Esophagus squamous epithelium (tissue), 5 donors: ENCODE measurements around the gene SPDEF. TPM values are rescaled to one million over a fixed set of nuclear protein-coding genes. Genes with fewer than 3 reads are reported as not detected.
A peak's percentile ranks its signal among the peaks of the same experiment; 100 is the strongest.

Source experiments
- DNase-seq: peaks from one replicate; lab custom pipeline; 2025; lab: John Stamatoyannopoulos, UW
- H3K27ac ChIP-seq, 4 donors: fragments of 200-600 bp; sonication (generic); one replicate each; pipeline ENCODE4 v1.5.1; 2016 to 2019; ENCODE audit warnings: mild to moderate bottlenecking in 1 of 4
- H3K27me3 ChIP-seq, 4 donors: fragments of 200-600 bp; sonication (generic); 1 replicate in 3 of 4; 2 replicates in 1 of 4; pipeline versions ENCODE4 v1.5.1 to v1.6.0; 2017 to 2021; ENCODE audit warnings: antibody characterized with exemption in 1 of 4
- H3K36me3 ChIP-seq, 3 donors: fragments of 200-600 bp; sonication (generic); one replicate each; pipeline ENCODE4 v1.5.1; 2016 to 2019
- H3K4me1 ChIP-seq, 3 donors: fragments of 200-600 bp; sonication (generic); one replicate each; pipeline ENCODE4 v1.5.1; 2017 to 2019
- H3K4me3 ChIP-seq, 4 donors: fragments of 200-600 bp; sonication (generic); 1 replicate in 3 of 4; 2 replicates in 1 of 4; pipeline ENCODE4 v1.5.1; 2016 to 2019; ENCODE audit warnings: mild to moderate bottlenecking in 2 of 4, moderate library complexity in 1 of 4
- H3K9me3 ChIP-seq, 3 donors: fragments of 200-600 bp; sonication (generic); one replicate each; pipeline ENCODE4 v1.5.1; 2016 to 2019
- POLR2A ChIP-seq, 4 donors: fragments of 450-650 bp; IDR thresholded peaks; one replicate each; pipeline ENCODE4 v1.6.1; 2017; ENCODE audit warnings: antibody characterized with exemption in 4 of 4, mild to moderate bottlenecking in 4 of 4, moderate library complexity in 3 of 4
- WGBS, 2 donors: methylation state at CpG; one replicate each; pipeline ENCODE4 v1.1.5; 2018; 5-methylcytosine and 5-hydroxymethylcytosine counted together
- intact Hi-C: fragments of 100-400 bp; cut with DNase I; formaldehyde crosslinking; loops from one replicate; pipeline ENCODE4 v1.15.0; 2022
- total RNA-seq, 4 donors: library from RNA; depleted of rRNA; stranded (reverse); fragments of >200 nt; gene quantifications; one replicate each; pipeline ENCODE4 v1.1.0, GENCODE V29; 2016
- TF ChIP-seq, protein P1 (sequence below), 6 experiments: fragments of 450-650 bp in 4 of 6; fragments of 200-600 bp in 2 of 6; sonication (generic) in 2 of 6; IDR thresholded peaks; one replicate each; pipeline ENCODE4 v1.5.1; 2016 to 2019; ENCODE audit warnings: antibody characterized with exemption in 6 of 6, mild to moderate bottlenecking in 4 of 6, moderate library complexity in 4 of 6
- donor health status: DM: yes; HTN: yes; CAD: no.

The SPDEF gene
- total RNA-seq, 4 donors from 2014 or later: 0.79 TPM; not detected in 3

DNA sequence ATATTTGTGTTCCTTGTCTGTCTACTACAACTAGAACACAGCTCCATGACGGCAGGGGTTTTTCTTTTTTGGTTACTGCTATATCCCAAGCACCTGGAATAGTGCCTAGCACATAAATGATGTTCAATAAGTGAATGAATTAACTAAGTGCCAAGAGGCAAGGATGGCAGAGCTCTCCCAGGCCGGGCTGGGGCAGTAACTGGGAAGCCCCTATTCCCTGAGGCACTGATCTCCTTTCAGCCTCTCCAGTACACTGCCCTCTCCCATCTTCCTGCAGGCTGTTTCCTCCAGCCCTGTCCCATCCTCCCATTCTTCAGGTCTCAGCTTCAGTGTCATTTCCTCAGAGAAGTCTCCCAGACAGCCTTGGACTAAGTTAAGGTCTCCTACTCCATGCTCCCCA is 29.0 kb upstream of the SPDEF start:
- DNase-seq: no peak
- WGBS, 2 donors: 42 to 74% methylated on average over 2 of the region's 2 CpGs
- intact Hi-C loops: no loop called here
- no peak for TF ChIP-seq POLR2A (IDR thresholded peaks at IDR 0.05)
- TF ChIP-seq, protein P1, sequence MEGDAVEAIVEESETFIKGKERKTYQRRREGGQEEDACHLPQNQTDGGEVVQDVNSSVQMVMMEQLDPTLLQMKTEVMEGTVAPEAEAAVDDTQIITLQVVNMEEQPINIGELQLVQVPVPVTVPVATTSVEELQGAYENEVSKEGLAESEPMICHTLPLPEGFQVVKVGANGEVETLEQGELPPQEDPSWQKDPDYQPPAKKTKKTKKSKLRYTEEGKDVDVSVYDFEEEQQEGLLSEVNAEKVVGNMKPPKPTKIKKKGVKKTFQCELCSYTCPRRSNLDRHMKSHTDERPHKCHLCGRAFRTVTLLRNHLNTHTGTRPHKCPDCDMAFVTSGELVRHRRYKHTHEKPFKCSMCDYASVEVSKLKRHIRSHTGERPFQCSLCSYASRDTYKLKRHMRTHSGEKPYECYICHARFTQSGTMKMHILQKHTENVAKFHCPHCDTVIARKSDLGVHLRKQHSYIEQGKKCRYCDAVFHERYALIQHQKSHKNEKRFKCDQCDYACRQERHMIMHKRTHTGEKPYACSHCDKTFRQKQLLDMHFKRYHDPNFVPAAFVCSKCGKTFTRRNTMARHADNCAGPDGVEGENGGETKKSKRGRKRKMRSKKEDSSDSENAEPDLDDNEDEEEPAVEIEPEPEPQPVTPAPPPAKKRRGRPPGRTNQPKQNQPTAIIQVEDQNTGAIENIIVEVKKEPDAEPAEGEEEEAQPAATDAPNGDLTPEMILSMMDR (IDR thresholded peaks at IDR 0.05): no peak
- peak overlapping the region in 1 of 4 donors; percentile 15 for H3K27ac ChIP-seq
- H3K4me1 ChIP-seq: peaks cover 0 to 30% (median 5%) of the 10 kb centered on the region in 3 donors
- H3K4me3 ChIP-seq: no peak overlapping the region
- no peaks in the 10 kb centered on the region for H3K9me3 ChIP-seq
- H3K27me3 ChIP-seq: no peaks in the 10 kb centered on the region
- peaks cover 7 to 39% (median 12%) of the 10 kb centered on the region in 3 donors for H3K36me3 ChIP-seq

DNA sequence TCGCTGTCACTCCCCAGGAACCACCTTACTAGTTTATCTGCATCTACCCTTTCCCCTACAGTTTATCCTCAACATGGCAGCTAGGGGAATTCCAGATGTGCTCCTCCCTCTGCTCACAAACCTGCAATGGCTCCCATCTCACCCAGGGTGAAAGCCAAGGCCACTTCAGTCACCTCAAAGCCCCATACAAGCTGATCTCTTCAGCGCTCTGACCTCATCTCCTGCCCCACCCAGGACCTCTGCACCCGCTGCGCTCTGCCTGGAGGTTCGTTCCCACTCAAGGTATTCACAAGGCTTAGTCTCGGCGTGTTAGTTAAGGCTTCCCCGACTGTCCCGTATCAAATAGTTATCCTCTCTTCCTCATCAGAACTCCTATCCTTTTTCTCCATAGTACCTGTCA is 28.6 kb upstream of the SPDEF start:
- no peak for DNase-seq
- 92 to 95% methylated on average over 9 of the region's 9 CpGs for WGBS, 2 donors
- Histone ChIP-seq H3K4me3 (no peak overlapping the region), H3K4me1 (peaks cover 0 to 30% (median 5%) of the 10 kb centered on the region in 3 donors), H3K36me3 (peaks cover 7 to 35% (median 12%) of the 10 kb centered on the region in 3 donors), H3K9me3 (no peaks in the 10 kb centered on the region), H3K27me3 (no peaks in the 10 kb centered on the region), H3K27ac (peak overlapping the region in 1 of 4 donors; percentile 15)
- no peak for TF ChIP-seq POLR2A (IDR thresholded peaks at IDR 0.05)
- TF ChIP-seq, protein P1 (IDR thresholded peaks at IDR 0.05): no peak
- intact Hi-C loops: no loop called here

DNA sequence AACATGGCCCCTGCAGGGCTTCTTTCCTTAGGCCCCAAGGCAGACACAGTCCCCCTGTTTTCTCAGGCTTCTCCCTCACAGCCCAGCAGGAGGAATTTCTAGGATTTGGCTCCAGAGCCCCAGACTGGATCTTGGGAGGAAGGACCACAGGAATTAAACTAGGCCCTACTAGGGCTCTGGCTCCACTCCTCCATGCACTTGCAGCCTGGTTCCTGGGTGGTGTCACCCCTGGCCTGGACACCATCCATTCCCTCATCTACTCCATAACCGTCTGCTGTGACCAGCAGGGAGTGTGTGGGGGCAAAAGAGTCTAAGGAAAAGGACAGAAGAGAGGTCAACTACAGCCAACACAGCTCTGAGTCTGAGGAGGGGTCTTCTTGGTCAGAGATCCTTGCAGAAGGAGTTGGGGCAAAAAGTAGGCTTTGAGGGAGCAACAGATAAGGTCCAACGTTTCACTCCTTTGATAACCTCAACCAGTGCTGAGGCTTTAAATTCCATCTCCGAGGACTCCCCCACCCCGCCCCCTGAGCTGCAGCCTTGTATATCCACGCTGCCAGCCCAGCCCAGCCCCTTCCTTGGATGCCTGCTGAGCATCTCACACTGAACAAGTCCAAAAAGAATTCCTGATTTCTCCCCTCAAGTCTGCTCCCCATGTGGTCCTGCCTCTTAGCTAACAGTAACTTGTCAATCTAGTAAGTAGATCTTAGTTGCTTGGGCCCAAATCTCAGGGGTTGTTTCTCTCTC is 27.9 kb upstream of the SPDEF start:
- WGBS, 2 donors: 85 to 91% methylated on average over 3 to 5 of the region's 5 CpGs
- Histone ChIP-seq H3K36me3 (peaks cover 1 to 28% (median 6%) of the 10 kb centered on the region in 3 donors), H3K9me3 (no peaks in the 10 kb centered on the region), H3K4me3 (no peak overlapping the region), H3K4me1 (peaks cover 0 to 30% (median 5%) of the 10 kb centered on the region in 3 donors), H3K27ac (no peak overlapping the region), H3K27me3 (no peaks in the 10 kb centered on the region)
- intact Hi-C loops: no loop called here
- no peak for DNase-seq
- TF ChIP-seq, protein P1 (IDR thresholded peaks at IDR 0.05): no peak

DNA sequence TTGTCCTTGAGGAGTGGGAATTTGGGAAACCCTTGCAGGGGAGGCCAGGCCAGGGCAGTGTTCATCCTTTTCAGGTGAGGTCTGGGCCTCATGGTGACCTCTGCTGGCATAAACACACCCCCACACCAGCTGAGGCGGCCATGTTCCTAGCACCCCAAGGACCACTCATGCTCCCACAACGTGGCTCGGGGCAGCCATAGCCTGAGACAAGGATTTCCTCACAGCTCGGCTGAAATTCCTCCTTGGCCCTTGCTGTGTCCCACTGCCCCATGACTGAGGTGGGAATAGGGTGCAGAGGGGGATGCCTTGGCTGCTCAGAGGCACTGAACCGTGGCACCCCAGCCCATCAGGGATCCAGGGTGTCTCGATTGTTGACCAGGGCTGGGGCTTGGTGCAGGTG is 27.3 kb upstream of the SPDEF start:
- no peak overlapping the region for H3K4me3 ChIP-seq
- no peak for DNase-seq
- TF ChIP-seq, protein P1 (IDR thresholded peaks at IDR 0.05): peak in 1 of 6 experiments; percentile 33
- no peak for TF ChIP-seq POLR2A (IDR thresholded peaks at IDR 0.05)
- H3K4me1 ChIP-seq: peaks cover 0 to 30% (median 5%) of the 10 kb centered on the region in 3 donors
- peaks cover 0 to 22% (median 6%) of the 10 kb centered on the region in 3 donors for H3K36me3 ChIP-seq
- WGBS, 2 donors: no CpG with 5 or more reads among the region's 6 CpGs
- H3K9me3 ChIP-seq: no peaks in the 10 kb centered on the region
- intact Hi-C loops: no loop called here
- no peaks in the 10 kb centered on the region for H3K27me3 ChIP-seq
- H3K27ac ChIP-seq: no peak overlapping the region

DNA sequence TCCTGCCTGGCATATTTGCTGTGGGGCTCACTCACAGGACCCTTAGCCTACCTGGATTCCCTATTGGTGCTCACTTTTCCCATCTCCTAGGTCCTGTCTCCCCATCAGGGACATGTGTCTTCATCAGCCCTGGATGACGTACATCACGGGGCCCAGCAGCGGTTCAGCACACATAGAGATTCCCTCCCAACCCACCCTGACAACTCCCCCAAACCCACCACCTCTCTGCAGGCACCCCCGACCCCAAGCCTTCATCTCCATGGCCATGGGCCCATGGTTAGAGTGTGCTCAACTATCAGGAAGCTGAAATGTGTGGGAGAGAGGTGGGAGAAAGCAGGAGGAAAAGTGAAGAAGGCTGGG is 25.4 kb upstream of the SPDEF start:
- whole genome bisulfite sequencing, 2 donors: 100% methylated on average over 2 to 4 of the region's 4 CpGs
- no peak overlapping the region for H3K27ac ChIP-seq
- H3K4me3 ChIP-seq: no peak overlapping the region
- intact Hi-C loops: no loop called here
- H3K36me3 ChIP-seq: peaks cover 0 to 4% (median 0%) of the 10 kb centered on the region in 3 donors
- no peak for TF ChIP-seq POLR2A (IDR thresholded peaks at IDR 0.05)
- TF ChIP-seq, protein P1 (IDR thresholded peaks at IDR 0.05): no peak
- H3K27me3 ChIP-seq: no peaks in the 10 kb centered on the region
- H3K4me1 ChIP-seq: peaks cover 0 to 19% (median 5%) of the 10 kb centered on the region in 3 donors
- no peak for DNase-seq
- no peaks in the 10 kb centered on the region for H3K9me3 ChIP-seq
